ENCODE measurements around the gene FOXP3.
"Not testable (repeated sequence)": the region's sequence is repeated elsewhere in the genome, so short reads cannot be mapped to it uniquely, and the experiment has no call there.

Gene FOXP3, protein sequence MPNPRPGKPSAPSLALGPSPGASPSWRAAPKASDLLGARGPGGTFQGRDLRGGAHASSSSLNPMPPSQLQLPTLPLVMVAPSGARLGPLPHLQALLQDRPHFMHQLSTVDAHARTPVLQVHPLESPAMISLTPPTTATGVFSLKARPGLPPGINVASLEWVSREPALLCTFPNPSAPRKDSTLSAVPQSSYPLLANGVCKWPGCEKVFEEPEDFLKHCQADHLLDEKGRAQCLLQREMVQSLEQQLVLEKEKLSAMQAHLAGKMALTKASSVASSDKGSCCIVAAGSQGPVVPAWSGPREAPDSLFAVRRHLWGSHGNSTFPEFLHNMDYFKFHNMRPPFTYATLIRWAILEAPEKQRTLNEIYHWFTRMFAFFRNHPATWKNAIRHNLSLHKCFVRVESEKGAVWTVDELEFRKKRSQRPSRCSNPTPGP

DNA sequence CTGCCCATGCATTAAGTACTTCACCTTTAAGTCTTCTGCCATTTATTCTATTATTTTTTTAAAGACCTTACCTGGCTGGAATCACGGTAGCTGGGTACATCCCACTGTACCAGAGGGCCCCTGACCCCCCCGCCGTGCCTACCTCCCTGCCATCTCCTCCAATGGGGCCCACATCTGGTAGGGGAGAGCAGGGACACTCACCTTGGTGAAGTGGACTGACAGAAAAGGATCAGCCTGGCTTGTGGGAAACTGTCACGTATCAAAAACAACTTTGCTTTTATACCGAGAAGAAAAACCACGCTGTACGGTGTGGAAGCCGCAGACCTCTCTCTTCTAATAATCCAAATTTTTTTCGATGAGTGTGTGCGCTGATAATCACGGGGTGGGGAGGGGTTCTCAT is at the start of gene FOXP3:
FOXP3 (minus strand) TSS at position 251 of the 400 bp plus-strand sequence. CDS start 6,205 bp downstream, outside the sequence.
- DNase-seq: no peak

DNA sequence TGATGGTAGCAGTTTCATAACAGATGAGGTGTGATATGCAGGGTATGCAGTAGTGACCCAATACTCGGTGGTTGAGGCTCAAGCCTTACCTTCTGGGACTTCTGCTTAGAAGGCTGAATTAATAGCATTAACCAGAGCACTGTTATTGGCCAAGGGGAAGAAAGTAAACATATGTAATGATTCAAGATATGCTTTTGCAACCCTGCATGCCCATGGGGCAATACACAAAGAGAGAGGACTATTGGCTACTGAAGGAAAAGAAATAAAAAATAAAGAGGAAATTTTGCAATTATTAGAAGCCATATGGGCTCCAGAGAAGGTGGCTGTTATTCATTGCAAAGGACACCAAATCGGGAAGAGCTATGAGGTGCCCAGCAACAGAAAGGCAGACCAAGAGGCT is 47.7 kb upstream of the FOXP3 start:
- DNase-seq: no peak

DNA sequence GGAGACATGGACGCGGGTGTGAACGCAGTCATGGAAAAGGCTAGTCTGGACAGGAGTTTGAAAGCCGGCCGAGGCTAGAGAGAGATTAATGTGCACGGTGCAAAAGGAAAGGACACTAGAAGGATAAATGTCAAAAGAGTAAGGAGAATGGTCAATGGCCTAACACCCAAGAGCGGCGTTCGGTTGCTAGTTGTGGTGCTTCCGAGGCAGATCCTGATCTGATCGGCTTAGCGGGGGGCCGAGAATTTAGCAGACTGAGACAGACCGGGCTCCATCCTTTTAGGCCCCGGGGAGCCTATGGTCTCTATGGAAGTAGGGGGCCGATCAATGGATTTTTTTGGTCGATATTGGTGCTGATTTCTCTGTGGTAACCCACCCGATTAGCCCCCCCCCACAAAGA is 45.9 kb upstream of the FOXP3 start:
- DNase-seq: no peak

DNA sequence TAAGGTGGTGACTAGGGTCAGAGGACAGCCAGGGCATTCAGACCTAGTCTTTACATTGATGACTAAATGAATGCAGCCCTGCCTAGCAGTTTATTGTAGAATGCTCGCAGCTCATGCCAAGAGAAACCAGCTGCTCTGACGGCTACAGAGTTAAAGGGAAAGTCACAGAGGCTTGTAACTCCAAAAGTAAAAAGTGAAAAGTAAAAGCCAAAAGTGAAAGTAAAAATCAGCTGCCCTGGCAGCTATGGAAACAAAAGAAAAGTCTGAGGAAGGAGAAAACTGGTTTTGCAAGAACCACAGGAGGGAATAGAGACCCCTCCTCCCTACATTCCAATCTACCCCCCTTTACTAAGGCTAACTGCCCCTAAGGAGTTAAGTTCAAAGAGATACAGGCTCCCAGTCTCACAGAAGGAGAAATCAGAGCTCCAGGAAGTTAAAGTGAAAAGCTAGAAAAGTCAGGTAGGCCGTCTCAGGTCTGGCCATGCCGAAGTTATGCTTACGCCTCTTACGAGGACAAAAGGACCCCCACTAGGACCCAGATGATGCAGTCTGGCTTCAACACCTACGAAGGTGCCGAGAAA is 45.0 kb upstream of the FOXP3 start:
- no peak for DNase-seq

DNA sequence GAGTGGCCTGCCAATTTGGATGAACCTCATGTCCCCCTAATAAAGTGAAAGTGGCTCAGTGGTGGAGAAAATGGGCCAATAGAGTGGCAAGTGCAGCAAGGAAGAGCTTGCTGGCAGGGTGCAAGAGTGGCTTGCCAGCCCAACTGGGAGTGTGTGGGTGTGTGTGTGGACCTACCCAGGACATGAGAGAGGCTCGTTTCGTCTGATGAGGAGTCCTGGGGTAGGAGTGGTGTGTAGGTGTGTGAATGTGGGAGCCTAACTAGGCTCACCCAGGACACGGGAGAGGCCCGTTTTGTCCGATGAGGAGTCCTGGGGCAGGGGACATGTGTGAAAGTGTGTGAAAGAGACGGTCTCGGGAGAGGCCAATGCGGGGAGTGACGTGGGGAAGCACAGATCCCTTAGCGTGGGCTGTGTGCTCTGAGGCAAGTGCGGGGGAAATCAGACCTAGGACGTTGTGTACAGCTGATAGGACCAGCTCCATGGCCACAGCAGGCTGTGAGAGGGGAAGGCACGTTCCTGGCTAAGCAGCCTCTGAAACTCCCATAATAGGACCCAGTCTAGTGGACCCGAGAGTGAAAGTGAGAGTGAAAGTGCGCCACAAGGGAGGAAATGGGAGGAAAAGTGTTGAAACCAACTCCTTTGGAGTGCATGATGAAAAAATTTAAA is 44.2 kb upstream of the FOXP3 start:
- peak; percentile 7 for DNase-seq

DNA sequence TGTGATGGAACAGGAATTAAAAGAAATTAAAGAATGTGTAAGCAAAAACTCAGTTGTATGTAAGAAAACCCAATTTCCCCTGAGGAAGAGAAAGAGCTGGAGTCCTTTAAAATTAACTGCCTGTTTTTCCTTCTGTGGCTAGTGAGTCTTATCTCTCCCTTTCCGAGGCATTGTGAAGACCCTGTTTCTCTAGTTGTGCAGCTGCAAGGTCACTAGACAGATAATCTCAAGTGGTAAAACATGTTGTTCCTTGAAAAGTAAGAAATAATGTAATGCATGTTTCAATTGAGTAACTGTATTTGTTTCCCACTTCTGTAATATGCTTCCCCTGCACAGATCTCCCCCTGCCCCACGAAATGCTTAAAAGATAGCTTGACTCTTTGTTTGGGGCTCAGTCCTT is 43.3 kb upstream of the FOXP3 start:
- DNase-seq: not testable (repeated sequence)

DNA sequence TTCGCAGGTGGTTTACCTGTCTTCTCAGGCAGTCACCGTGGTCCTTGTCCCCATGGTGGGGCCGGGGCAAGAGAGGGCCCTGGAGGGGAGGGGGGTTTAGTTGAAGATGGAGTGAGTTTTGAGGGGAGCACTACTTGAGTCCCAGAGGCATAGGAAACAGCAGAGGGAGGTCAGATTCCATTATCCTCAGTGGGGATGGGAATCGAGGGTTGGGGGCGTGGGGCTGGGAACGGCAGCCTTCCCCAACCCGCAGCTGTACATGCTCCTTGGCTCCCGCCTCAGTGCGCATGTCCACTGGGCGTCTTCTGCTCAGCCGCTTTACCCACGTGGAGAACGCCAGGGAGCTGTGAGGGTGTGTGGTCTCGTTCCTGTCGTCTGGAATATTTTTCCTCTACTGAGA is 38.8 kb upstream of the FOXP3 start, which contains the start of gene GAGE10:
GAGE10 (plus strand) TSS at position 301 of the 400 bp plus-strand sequence. CDS start 1,214 bp downstream, outside the sequence.
- DNase-seq: no peak

DNA sequence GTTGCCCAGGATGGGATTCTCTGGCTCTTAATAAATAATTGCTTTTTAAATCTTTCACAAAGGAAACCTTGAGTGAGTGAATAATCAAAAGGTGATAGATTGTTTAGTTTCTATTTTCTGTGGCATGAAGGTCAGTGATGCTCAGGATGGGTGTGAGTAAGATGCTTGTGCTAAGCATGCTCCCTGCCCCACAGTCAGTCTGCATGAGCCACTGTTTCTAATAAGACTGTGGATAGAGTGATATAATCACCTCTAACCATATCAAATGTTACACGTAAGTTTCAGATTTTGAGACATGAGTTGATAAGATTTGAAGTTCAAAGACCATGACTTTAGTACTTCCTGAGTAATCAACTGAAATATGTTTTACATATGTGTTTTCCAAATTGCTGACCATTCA is 36.2 kb upstream of the FOXP3 start:
- no peak for DNase-seq

DNA sequence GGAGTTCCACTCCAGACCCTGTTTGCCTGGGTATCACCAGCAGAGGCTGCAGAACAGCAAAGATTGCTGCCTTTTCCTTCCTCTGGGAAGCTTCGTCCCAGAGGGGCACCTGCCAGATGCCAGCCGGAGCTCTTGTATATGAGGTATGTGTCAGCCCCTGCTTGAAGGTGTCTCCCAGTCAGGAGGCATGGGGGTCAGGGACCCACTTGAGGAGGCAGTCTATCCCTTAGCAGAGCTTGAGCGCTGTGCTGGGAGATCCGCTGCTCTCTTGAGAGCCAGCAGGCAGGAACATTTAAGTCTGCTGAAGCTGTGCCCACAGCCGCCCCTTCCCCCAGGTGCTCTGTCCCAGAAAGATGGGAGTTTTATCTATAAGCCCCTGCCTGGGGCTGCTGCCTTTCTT is 34.8 kb upstream of the FOXP3 start:
- not testable (repeated sequence) for DNase-seq

DNA sequence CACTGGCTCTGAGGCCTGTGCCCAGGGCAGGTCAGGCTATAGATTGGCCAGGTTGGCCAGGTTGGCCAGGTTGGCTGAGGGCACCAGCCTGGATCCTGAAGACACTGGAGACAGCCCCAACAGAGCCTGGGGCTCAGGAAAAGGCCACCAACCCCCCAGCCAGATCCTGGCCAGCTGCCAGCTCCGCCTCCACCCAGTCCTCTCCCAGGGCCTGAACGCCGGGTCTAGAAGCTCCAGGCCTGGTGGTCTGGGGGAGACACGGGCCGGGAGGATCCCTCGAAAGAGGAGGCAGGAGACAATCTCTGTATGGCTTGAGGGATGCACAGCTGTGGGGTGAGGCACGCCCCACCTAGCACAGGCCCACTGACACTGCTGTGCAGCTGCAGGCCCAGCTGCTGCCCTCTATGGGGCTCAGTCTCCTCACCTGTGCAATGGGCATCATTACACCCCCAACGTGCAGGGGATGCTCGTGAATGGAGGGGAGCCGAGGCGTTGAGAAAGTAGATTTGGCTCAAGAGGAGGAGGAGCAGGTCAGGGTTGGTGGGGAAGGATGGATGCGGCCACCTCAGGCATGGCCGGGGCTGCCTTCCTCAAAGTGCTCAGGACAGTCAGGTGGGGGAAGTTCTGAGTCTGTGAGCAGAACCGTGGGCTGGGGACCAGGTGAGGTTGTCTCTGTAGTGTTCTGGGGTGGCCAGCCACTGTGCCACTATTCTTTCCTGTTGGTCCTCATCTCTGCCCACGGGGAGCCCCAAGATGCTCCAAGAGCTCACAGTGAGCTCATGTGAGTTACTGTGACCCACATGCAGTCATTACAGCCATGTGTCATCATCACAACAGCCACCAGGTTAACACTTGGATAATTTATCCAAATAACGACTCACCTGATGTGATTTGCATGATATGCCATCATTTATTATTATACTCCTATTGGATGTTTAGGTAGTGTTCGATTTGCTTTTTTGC is 28.2 kb upstream of the FOXP3 start:
- no peak for DNase-seq

DNA sequence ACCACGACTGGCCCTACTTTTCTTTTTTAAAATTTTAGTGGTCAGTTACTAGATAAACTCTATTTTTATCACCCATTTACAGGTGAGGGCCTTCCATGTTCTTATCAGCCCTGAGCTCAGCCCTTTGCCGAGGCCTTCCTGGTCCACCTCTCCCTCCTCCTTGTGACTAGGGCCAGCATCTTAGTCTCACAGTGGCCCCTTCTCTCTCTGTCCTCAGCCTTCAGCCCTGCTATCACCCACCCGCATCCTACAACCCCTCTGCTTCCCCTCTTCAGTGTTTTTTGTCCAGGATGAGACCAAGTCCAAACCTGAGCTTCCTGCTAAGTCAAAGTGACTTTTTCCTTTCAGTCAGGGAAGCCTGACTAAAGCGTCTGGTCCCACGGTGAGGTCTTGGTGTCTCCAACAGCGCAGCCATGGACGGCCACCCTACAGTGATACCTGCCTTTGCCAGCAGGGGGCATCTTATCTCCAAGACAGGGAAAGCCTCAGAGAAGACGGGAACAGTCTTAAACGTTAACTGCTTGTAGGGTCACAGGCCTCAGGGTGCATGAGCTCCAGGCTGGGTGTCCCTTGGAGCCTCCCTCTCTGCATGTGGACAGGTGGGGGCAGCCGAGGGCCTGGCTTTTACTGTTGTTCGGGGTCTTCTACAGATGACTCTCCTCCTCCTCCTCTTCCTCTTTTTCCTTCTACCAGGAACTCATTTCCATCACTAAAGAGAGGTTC is 27.3 kb upstream of the FOXP3 start:
- DNase-seq: peak; percentile 55

DNA sequence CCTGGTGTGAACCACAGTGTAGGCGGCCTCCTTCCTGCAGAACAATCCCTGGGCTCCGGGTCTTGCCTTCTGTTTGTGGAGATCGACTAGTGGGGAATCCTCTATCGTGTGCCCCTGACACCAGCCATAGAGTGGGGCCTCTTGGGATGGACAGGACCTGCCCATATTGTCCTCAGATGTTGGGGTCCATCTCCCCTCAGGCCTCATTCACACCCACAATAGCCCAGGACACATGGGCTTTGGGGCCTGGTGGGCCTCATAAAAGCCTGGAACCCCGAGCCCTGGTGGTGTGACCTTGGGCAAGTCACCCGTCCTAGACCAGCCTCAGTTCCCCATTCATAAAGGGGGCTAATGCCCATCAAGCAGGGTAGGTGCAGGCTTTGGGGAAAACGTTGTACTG is 25.7 kb upstream of the FOXP3 start:
- DNase-seq: no peak

DNA sequence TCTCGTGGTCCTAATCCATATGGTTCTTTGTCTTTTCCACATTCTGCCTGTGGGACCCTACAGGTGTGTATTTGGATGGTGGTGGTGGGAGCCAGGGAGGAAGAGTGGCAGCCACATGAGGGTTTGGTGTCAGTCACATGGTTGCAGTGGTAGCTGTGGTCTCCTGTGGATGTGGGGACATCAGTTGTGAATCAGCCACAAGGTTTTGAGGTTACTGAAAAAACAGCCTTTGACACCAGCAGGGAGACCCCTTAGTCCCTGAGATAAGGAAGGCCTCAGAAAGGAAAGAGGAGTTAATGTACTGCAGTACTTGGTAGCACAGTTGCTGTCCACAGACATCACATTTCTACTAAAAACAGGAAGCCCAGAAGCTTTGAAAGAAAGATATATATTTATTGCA is 23.2 kb upstream of the FOXP3 start:
- DNase-seq: no peak

DNA sequence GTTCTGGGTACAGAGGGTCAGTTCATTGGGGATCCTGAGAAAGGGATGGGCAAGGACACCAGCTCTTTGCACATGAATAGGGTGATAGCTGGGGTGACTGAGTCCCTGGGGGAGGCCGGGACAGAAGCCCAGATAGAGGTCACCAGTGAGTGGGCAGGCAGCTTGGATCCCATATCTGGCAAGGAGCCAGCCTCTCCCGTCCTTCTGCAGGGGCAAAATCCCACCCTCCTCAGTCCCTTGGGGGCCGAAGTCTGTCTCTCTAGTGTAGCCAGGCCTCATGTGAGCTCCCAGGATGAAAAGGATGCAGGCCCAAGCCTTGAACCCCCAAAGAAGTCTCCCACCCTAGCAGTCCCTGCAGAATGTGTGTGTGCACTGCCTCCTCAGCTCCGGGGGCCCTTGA is 22.1 kb upstream of the FOXP3 start:
- no peak for DNase-seq

DNA sequence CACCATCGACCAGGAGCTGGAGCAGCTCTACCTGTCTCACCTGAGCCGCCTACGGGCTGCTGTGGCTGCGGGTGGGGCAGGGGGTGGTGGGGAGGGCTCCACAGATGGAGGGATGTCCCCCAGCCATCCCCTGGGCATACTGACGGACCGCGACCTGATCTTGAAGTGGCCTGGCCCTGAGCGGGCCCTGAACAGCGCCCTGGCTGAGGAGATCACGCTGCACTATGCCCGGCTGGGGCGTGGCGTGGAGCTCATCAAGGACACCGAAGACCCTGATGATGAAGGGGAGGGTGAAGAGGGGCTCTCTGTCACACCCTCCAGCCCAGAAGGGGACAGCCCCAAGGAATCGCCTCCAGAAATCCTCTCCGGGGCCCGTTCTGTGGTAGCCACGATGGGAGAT is 21.6 kb upstream of the FOXP3 start:
- no peak for DNase-seq

DNA sequence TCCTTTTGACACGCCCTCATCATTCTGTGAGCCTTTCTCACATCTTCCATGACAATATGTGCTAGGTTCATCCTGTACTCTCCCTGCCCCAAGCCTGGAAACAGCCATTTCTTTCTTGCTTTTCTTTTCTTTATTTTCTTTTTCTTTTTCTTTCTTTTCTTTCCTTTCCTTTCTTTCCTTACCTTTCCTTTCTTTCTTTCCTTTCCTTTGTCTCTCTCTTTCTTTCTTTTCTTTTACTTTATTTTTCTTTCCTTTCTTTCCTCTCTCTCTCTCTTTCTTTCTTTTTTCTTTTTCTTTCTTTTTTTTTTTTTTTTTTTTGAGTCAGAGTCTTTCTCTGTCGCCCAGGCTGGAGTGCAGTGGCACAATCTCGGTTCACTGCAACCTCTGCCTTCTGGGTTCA is 19.7 kb upstream of the FOXP3 start:
- no peak for DNase-seq

DNA sequence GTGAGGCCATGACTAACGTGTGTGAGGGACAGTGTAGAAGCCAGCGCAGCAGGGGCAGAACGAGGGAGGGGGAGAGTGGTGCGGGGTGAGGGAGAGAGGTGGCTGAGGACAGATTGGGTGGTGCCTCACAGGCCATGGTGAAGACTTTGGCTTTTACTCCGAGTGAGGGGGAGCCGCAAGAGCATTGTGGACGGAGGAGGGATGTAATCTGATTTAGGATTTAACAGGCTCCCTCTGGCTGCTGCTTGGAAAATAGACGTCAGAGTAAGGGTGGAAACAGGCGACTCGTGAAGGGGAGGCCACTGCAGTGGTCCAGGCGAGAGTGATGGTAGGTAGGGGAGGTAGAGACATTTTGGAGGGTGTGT is 18.1 kb upstream of the FOXP3 start:
- no peak for DNase-seq

DNA sequence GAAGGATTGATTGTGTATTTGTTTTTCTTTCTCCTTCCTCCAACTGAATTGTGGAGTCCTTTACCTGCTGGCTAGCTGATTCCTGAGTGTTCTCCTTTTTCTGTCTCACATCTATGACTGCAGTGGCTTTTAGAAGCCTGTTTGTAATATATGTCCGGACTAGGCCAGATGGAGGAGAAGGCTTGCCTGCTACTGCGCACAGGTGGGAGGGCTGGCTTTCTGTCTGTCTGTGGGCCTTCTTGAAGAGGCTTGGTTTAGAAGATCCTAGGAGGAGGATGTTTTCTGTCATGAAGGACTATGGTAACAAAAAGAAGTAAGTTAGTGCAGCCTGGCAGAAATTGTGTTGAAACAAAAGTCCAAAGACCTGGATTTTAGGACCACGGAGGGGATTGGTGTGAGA is 13.6 kb upstream of the FOXP3 start:
- DNase-seq: no peak

DNA sequence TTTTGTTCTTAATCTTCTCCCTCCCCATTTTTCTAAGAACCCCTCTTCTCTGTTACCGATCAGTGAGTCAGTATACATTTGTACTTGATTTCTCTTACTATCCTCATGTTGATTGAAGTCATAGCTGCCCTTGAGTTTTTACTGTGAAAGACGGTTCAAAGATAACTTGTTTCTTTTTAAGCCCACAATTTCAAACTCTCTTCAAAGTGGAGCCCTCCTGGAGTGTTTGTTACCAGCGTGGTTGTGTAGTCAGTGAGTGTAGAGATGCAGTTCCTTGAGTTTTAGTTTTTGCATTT is 13.0 kb upstream of the FOXP3 start:
- DNase-seq: no peak

DNA sequence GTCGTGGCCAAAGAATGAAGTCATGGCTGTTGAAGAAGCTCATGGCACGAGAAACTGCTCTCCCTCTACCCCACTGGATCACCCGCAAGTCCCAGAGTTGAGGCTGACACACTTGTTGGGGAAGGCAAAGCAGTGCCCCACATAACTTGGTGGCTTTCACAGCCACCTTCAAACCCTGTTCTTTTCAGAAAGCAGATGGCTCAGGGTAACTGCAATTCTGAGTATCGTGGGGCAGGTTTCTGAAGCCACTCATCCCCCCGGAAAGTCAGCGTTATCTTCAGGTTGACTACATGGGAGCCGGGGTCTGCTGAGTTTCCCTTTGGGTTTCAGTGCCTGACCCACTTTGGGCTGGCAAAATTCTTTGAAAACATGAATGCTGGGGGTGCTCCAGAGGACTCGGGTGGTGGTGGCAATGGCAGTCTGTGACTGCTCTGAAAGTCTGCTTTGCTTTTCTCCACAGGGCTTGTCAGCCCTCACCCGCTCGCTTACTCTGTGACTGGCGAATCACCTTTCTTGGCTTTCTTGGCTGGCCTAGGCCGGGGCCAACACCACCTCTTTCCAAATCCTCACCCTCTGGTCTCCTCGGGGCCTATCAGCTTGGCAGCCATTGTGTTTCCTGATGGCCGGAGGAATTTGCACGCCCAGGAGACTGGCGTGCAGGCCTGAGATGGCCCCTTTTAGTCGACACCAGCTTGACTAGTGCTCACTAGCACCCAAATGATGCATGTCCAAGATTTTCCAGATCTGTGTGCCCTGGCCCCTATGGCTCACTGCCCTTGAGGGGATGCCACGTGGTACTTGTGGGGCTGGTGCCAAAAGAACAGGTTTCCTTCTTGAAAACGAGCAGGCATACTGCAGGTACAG is 12.4 kb upstream of the FOXP3 start:
- DNase-seq: no peak

DNA sequence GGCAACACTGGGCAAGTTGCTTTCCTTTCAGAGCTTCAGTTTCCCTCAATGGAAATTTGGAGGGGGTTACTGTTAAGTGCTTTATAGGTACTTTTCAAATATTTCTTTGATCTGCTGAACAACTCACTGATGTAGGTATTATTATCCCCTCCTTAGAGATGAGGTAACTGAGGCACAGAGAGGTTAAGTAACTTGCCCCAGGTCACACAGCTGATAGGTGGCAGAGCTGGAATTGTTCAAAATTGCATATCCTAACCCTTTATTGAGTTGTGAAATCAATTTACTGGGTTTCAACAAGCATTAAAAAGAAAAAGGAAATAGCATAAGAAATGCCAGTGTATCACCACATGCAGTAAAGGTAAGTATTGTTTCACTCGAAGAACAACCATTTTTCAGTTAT is 11.7 kb upstream of the FOXP3 start:
- DNase-seq: no peak

All from CD4-positive, alpha-beta T cell treated with Interferon gamma for 1 hour (primary cell).